ENCODE results near the gene ISLR.

The ISLR gene

DNA sequence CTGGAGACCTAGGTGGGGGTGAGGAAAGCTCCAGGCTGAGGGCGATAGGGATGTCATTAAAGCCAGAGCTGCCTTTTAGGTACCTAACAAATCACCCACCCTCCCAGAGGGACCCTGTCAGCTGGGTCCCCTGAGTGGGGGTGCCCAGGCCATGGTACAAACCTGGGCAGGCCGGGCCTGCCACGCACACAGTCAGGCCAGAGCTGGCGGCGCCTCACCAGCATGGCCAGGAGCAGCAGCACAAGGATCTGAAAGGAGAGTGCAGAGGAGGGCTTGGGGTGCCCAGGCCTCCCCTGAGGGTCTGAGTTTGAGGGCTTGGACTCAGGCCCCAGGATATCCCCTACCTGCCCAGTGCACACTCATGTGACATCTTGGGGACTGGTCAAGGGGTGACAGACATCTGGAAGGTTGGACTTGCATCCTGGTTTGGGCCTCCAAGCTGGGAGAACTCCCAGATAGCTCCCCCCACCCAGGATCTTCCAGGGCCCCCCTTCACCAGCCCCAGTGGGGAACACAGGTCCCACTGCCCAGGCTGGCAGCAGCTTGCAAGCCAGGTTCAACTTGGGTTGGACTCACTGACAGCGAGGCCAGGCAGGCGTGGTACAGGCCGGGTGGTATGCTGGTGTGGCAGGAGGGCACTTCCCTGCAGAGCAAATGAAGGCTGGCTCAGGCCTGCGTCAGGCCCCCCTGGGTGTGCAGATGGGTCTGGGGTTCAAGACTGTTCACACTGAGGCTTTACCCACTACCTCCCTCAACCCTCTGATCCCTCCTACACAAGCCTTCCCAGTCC is 23.9 kb downstream of the ISLR start:
- DNase-seq, result no peak

DNA sequence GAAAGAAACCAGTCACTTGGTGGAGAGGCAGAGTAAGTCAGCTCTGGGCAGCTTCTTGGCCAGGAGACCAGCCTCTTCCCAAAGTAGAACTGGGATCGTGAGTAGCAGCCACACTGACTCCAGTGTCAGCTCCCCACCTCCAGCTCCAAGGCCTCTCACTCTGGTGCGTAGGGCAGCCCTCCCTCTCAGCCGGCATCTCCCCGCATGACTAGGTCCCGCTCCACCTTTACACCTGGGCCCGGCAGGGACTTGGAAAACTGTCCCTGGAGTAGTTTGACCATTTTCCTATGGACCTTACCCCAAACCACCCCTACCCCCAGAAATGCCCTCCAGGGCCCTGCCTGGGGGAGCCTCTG is 25.8 kb downstream of the ISLR start:
- DNase-seq, result no peak

DNA sequence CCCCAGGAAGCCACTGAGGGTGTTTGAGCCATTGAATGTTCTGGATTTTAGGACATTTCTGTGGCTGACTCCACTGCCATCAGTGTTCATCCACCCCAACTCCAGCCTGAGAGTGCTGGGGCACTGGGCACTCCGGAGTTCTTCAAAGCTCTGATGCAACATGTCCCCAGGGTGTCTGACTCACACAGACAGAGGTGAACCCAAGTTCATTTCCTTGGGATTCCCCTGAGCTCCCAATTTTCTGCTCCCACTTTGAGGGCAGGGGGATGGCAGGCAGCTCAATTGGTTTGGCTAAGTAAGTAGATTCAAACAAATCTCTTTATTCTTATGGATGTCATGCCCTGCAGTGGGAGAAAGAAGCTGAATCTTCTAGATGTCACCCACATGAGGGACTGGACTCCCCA is 26.9 kb downstream of the ISLR start:
- DNase-seq, result no peak

DNA sequence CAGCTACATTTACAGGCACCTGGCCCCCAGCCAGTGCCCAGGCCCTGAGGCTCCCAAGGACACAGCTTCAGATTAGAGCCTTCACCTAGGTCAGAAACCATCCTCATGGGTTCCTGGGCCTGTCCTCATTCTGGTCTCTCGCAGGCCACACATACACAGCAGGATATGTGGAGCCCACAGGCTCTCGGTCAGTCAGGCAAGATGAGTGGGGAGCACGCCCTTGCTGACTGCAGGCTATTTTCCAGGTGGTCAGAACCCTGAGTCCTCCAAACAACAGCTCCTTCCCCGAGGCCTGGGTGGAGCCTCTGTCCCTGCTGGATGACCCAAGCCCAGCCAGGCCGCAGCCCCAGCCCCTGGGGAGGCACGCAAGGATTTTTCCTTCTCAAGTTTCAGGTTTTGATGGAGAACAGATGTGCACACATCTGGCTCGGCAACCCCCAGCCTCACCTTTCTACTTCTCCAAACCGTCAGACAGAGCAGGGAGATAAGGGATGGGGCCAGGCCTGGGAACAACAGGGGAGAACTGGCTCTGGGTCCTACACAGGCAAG is 27.4 kb downstream of the ISLR start:
- no peak for DNase-seq

DNA sequence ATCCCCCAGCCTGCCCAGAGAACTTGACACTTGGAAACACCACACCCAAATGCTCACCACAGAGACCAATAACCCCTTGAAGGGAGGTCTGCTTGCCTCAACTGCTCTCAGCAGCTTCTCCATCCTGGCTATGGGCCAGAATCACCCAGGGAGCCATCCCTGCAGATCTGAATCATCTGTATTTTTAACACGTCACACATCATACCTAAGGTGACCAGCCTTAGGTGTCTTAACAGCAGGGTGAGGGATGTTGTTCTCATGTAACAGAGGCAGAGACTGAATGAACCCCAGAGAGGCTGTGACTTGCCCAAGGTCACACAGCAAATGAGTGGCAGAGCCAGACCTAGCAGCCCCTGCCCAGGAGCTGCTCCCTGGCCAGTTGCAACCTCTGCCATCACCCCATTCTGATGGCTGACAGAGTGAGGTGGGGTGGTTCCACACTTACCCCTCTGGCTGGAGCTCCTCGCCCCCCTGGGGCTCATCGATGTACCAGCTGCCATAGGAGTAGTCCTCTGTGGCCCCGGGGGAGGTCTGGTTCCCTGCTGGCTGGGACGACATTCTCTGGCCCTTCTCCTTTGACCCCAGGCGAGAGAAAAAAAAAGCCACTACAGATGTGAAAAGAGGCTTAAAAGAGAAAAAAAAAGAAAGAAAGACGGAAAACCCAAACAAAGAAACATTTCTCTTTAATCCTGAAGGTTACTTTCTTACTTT is 28.4 kb downstream of the ISLR start:
- no peak for DNase-seq

DNA sequence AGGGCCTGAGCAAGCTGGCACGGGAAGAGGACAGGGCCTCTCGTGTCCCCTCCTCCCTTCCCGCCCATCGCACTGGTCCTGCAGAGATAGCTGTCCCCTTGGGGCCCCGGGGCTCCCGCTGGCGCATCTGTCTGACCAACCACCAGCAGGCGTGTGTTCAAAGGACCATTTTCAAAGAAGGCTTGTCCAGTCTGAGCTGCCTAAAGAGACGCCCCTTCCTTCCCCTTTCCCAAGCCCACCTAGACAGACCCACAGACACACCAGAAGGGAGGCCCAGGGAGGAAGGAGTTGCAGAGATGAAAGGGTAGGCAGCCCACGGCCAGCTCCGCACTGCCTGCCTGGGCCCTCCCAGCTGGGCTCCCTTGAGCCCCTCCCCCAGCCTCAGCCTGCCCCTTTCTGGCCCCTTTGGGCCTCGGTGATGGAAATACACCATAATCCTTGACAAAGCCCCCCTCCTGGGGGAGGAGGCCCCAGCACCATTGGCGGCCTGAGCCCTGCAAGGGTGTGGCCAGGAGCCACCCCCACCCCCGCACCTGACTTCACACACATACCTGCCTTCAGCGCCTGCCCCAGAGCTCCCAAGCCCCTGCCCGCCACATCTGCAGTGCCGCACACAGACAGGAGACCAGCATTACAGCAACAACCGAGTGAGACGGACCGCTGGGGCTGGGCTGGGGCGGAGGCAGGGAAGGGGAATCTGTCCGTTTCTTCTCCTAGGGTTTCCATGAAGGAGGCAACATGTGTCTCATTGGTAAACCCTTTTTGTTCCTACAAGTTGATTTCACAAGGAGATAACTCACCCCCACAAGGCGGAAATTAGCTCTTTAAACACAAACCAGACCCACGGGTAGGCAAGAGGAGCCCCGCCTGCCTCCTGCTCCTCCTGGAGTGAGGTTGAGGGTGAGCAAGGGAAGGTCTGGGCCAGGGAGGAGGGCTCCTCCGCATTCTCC is 29.2 kb downstream of the ISLR start, which contains the start of gene STRA6:
Gene STRA6 (minus strand): TSS at position 336 of the 950 bp plus-strand sequence. CDS start 520 bp downstream, outside the sequence.
- peak; percentile 63 for DNase-seq

DNA sequence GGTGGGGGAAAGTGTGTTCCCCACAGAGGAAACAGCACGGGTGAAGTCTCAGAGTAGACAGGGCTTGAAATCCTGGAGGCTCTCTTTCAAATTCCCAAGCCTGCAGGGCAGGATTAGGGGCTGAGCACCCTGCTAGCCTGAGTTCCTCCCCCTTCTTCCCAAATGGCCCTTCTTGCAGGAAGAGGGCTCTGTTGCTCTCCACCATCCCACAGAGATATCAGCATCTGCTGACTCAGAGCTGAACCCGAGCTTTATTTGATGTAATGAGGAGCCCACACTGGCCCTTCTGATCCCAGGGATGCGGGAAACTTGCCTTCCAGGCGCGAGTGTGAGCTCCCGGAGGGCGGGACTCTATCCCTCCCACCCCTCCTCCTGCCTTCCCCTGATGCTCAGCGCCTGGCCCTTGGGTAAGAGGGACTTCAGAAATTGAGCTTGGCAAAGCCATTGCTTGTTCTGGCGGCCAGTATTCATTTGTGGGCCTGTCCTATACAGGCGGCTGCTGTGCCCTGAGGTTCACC is 30.5 kb downstream of the ISLR start:
- DNase-seq, result no peak

DNA sequence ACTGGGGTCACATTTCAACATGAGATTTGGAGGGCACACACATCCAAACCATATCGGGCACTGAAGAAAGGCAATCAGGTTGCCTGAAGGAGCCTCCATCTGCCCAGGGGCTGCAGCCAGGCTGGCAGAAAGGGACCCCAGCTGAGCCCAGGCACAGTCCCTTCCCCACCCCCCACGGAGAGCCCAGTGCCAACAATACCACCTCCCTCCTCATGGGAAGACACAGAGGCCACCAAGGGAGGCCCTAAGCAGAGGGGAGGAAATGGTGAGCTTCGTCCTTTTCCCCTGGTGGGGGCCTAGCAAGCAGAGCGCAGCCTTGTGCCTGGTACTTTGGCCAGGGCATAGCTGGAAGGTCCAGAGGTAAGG is 32.1 kb downstream of the ISLR start:
- DNase-seq, result no peak

DNA sequence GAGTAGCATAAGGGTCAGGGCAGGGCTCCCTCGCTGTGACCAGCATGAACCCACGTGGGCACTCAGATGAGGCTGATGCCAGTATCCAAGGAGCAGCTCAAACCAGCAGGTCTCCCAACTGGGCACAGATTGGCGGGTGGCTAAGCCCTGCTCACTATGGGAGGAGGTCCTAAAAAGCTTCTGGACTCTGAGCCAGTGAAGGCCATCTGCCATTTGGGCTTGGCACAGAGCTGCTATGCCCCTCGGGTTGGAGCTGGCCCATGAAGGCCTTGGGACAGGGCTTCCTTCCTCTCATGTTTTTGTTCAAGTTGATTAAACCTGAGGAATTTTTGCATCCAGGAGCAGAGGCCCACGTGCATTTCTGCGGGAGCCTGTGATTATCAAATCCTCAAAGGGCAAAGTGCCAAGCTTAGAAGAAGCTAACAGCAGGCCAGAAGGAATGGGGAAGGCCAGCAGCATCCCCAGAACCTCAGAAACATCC is 33.3 kb downstream of the ISLR start:
- DNase-seq, result no peak

DNA sequence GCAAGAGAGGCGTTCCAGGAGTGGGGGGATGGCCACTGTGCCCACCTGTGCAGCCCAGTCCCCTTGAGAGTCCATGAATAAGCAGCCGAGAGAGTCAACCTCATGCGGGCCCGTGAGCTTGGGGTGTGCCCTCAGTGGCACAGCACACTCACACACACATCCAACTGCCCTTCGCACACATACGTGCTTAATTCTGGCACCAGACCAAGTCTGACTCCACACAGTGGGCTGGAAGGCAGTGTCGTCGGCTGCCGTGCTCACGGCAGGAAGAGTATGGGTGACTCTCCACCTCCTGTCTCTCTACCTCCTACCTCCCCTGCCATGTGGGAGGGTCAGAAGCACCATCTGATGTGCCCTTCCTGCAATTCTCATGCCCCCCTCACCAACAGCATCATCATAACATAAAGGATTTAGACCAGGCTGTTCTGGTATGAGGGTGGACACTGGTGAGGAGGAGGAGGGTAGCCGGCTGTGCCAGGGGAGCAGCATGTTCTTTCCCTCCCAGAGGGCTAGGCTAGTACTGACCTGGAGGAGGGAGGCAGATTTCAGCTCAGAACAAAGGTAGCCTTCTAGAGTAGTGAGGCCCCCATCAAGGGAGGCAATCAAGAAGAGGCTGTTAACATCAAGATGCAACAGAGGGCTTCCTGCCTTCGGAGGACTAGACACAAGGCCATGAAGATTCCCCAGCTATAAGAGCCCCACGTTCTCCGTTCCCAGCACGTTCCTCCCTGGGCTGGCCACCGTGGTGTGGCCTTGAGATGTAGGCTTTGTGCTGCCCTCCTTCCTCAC is 34.3 kb downstream of the ISLR start:
- DNase-seq, result no peak

DNA sequence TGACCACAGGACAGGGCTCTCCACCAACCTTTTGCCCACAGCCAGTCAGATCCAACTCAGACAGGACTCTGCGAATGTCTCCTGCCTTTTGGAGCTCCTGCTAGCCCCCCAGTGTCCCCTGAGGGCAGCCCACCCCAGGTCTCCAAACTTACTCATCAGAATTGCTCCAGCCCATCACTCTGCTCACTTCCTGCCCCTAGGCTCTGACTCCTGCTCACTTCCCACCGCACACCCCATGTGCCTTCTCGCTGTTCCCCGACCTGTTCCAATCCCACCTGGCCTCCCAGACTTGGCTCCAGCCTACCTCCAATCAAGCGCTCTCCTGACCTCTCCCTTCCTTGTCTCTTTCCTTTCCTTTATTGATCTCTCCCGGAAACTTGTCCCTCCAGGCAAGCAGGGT is 35.0 kb downstream of the ISLR start:
- DNase-seq, result no peak

DNA sequence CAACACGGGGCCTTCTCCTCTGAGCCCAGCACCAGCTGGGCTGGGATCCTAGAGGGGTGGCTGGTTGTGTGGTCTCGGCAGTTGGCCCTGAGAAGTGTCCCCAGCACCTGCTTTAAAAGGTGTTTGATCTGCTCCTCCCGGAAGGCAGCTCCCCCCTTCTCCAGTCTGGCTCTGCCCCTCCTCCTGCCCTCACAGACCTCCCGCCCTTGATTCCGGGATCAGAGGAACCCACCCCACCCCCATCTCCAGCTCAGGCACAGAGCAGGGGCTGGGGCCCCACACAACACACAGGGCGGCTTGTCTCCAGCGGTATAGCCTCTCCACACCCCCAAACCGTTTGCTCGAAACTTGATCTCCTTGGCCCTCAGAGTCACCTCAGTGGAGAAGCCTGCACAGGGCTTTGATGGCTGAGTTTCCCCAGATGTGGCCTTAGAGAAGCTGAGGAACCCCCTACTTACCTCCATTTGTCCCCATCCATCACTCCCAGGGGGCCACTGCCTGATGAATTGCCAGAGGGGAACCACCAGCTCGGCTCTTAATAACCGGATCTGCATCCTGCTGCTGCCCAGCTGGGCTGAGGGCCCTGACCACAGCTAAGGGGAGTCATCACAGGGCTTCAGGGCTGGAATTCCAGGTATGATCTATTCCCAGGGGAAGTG is 35.5 kb downstream of the ISLR start:
- no peak for DNase-seq

DNA sequence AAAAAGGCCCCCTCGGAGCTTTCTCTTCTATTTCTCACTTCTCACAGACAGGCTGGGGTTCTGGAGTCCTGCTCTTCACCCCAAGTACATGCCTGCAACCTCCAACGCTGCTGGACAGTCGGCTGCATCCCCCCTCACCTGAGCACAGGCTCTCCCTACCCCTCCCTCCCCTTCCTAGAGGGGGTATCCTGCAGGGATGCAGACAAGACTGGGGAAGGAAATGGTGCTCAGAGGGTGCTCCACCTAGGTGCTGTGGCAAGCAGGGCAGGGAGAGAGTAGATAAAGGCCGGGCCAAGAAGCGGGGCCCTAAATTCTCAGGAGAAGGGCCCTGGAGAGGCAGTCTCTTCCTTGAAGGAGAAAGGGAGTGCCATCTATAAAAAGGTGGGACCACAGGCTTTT is 36.0 kb downstream of the ISLR start:
- no peak for DNase-seq

DNA sequence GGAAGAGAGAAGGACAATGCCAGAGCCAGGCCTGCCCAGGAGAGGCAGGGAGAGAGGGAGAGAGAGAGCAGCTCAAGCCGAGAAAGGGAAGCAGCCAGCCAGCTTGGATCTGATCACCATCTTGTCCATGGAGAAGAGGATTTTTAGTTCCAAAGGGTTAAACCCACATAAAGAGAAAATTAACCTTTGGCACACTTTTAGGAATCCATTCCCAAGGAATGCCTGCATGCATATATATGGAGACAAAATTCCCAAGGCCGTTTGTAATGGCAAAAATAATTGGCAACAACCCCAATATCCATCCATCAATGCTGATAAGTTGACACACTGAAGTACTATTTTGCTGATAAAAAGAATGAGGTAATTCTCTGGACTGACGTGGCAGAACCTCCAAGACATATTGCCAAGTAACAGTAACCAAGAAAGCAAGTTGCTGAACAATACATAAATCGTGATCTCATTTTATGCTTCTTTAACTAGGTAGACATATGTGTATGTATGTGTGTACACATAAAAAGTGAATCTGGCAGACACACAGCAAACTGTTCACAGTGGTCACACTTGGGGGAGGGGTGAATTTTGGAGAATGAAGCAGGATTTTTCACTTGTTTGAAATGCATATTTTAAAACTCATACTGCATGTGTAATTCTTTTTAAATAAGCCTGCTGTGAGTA is 36.6 kb downstream of the ISLR start:
- no peak for DNase-seq

DNA sequence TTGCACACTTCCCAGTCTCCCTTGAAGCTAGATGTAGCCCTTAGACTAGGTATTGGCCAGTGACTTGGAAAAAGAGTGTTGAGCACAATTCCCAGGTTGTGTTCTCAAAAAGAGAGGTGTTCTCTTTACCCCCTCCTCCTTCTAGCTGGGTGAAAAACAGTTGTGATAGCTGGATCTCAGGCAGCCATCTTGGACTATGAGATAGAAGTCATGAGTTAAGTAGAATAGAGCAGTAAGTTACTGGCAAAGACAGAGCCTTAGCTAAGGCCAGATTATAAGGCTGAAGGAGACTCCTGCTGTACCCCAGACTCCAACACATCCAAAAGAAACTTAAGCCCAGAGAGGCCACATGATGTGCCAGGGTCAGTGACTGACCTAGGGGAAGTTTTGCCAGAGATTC is 37.2 kb downstream of the ISLR start:
- DNase-seq, result no peak

DNA sequence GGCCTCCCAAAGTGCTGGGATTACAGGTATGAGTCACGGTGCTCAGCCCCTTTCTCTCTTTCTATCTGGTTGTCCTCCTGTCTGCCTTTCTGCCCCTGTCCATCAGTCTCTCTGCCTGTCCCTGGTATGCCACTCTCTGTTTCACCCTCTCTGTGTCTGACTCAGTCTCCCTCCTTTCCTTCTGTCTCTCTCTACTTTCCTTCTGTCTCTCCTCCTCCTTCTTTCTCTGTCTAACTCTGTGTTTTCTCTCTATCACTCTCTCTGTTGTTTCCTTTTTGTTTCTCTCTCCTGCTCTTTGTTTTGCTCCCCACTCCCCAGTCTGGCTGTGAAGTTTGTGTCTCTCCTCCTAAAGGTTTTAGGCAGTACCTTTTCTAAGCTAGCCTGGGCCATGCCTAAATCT is 38.1 kb downstream of the ISLR start:
- DNase-seq, result no peak

DNA sequence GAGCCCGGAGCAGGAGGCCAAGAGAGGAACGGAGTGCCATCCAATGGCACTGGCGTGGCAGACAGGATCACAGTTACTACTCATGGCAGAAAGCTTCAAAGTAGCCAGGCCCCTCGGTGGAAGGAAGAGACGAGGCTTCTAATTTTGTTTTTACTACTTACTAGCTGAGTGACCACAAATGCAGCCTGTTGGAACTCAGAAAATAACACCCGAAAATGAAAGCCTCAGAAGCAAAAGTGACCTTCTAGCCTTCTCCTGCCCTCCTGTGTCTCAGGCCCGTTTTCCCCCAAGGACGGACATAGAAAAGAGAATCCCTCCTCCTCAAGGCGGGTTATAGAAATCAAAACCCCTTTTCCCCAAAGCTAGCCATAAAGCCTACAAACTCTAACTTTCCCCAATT is 39.0 kb downstream of the ISLR start:
- no peak for DNase-seq

DNA sequence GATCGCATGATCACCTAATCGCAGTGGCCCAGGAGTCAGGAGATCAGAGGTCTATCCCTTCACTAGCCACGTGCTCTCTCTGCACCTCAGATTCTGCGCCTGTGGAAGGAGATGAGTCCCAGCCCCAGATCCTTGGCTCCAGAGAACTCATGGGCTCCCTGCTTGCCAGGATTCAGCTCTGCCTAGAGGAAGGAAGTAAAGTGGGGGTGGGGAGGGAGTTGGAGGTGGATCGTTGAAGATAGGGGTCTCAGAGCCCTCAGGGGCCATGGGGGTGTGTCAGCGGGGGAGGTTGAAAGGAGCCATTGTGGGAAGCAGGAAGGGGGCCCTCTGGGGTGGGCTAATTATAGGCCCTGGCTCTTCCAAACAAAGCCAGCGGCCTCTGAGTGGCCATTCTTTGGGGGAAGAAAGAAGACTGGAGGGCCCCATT is 40.4 kb downstream of the ISLR start:
- DNase-seq, result no peak

DNA sequence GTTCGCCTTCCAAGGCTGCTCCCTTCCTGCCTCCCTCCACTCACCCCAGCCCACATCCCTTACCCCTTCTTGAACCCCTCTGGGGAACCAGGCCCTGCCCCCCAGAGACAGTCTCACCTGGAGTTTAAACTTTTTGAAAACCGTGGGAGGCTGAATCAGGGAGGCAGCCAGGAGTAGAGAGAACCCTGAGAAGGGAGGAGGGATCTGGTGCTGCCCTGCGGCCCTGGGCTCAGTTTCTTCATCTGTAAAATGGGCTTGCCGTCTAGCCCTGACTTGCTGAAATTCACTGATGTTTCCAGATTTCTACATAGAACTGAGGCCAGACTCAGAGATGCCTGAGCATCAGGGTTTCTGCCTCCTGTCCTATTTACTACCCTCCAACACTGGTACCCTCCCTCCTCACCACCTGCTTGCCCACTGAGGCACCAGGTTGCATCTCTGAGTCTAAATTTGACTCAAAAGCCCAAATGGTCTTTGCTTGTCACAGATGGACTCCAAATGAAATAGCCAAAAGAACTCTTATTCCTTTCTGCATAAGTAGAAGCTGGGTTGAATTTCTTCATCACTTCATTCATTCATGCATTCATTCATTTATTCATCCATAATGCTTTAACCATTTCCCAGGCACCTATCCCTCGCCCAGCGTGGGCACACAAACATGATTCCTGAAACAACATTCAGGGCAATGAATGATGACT is 41.0 kb downstream of the ISLR start:
- DNase-seq, result no peak

DNA sequence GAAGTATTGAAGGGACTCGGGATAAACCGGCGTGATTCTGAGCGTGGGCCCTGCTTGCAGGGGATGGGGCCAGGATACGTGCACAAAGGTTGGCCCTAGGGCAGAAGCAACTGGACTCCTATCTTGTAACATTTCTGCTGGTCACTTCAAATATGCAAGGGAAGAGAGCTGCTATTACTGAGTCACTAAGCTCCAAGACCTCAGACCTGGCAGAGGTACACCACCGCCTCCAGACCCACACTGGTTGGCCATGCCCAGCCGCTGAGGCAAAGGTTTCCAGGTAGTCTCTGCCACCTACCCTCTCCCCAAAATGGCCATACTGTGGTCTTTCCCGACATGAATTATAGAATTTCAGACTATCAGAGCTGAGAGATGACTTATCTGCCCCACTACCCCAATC is 42.4 kb downstream of the ISLR start:
- no peak for DNase-seq
